Measurements from ENCODE around the gene LHPP.

DNA sequence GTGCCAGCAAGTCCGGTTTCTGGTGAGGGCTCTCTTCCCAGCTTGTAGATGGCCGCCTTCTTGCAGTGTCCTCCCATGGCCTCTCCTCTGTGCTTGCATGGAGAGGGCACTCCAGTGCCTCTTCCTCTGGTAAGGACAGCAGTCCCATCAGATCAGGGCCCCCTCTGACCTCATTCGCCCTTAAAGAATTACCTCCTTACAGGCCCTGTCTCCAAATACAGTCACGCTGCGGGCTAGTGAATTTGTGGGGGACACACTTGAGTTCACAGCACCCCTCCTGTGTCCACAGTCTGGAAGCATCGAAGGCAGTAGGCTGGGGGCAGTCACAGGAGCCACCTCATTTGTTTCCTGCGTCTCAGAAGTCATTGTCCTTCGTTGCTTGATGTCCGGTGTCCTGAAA lies 54.6 kb downstream of the LHPP start:
- TF ChIP-seq, protein P1, sequence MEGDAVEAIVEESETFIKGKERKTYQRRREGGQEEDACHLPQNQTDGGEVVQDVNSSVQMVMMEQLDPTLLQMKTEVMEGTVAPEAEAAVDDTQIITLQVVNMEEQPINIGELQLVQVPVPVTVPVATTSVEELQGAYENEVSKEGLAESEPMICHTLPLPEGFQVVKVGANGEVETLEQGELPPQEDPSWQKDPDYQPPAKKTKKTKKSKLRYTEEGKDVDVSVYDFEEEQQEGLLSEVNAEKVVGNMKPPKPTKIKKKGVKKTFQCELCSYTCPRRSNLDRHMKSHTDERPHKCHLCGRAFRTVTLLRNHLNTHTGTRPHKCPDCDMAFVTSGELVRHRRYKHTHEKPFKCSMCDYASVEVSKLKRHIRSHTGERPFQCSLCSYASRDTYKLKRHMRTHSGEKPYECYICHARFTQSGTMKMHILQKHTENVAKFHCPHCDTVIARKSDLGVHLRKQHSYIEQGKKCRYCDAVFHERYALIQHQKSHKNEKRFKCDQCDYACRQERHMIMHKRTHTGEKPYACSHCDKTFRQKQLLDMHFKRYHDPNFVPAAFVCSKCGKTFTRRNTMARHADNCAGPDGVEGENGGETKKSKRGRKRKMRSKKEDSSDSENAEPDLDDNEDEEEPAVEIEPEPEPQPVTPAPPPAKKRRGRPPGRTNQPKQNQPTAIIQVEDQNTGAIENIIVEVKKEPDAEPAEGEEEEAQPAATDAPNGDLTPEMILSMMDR (IDR thresholded peaks at IDR 0.05), result no peak
- TF ChIP-seq POLR2A (IDR thresholded peaks at IDR 0.05), result no peak

Measured in heart left ventricle (tissue), 13 donors.